ENCODE results near the gene ANXA6.
A peak's percentile ranks its signal among the peaks of the same experiment; 100 is the strongest.

The ANXA6 gene

GRCh38 chr5:151079838-151080612, 77.6 kb downstream of the ANXA6 start:
- H3K27me3 ChIP-seq (ENCODE audit: control insufficient read depth in 1 of 2, insufficient read depth in 2 of 2, low read length in 2 of 2) = no peaks in the 10 kb centered on the region
- peaks cover 62 to 78% of the 10 kb centered on the region in 2 donors for H3K4me1 ChIP-seq (ENCODE audit: control insufficient read depth in 1 of 2, insufficient read depth in 2 of 2, low read length in 2 of 2)
- peaks cover 15 to 16% of the 10 kb centered on the region in 2 donors for H3K36me3 ChIP-seq (ENCODE audit: control insufficient read depth in 1 of 2, insufficient read depth in 2 of 2, low read length in 2 of 2)
- H3K4me3 ChIP-seq (ENCODE audit: low read depth in 1 of 2, low read length in 2 of 2) = peak overlapping the region; percentile 89 to 96
- no peaks in the 10 kb centered on the region for H3K9me3 ChIP-seq (ENCODE audit: control insufficient read depth in 1 of 2, low read length in 2 of 2)
- peak overlapping the region; percentile 98 for H3K27ac ChIP-seq (ENCODE audit: low read depth, low read length)
- peak overlapping the region; percentile 82 to 100 for H3K9ac ChIP-seq (ENCODE audit: low read depth in 1 of 2, low read length in 2 of 2)

GRCh38 chr5:151078490-151079262, 78.9 kb downstream of the ANXA6 start:
- peaks cover 15 to 16% of the 10 kb centered on the region in 2 donors for H3K36me3 ChIP-seq (ENCODE audit: control insufficient read depth in 1 of 2, insufficient read depth in 2 of 2, low read length in 2 of 2)

GRCh38 chr5:151077967-151078366, 79.6 kb downstream of the ANXA6 start:
- Histone ChIP-seq H3K4me1 (ENCODE audit: control insufficient read depth in 1 of 2, insufficient read depth in 2 of 2, low read length in 2 of 2) (peaks cover 50 to 59% of the 10 kb centered on the region in 2 donors), H3K9ac (ENCODE audit: low read depth in 1 of 2, low read length in 2 of 2) (no peak overlapping the region), H3K9me3 (ENCODE audit: control insufficient read depth in 1 of 2, low read length in 2 of 2) (no peaks in the 10 kb centered on the region), H3K4me3 (ENCODE audit: low read depth in 1 of 2, low read length in 2 of 2) (peak overlapping the region; percentile 24 to 29), H3K36me3 (ENCODE audit: control insufficient read depth in 1 of 2, insufficient read depth in 2 of 2, low read length in 2 of 2) (peaks cover 16 to 19% of the 10 kb centered on the region in 2 donors), H3K27ac (ENCODE audit: low read depth, low read length) (no peak overlapping the region), H3K27me3 (ENCODE audit: control insufficient read depth in 1 of 2, insufficient read depth in 2 of 2, low read length in 2 of 2) (no peaks in the 10 kb centered on the region)

More at GRCh38 chr5:151078490-151079262, 78.9 kb downstream of the ANXA6 start:
- Histone ChIP-seq H3K27me3 (ENCODE audit: control insufficient read depth in 1 of 2, insufficient read depth in 2 of 2, low read length in 2 of 2) (no peaks in the 10 kb centered on the region), H3K4me3 (ENCODE audit: low read depth in 1 of 2, low read length in 2 of 2) (peak overlapping the region; percentile 24 to 53), H3K9ac (ENCODE audit: low read depth in 1 of 2, low read length in 2 of 2) (peak overlapping the region in 1 of 2 donors; percentile 16), H3K9me3 (ENCODE audit: control insufficient read depth in 1 of 2, low read length in 2 of 2) (no peaks in the 10 kb centered on the region), H3K4me1 (ENCODE audit: control insufficient read depth in 1 of 2, insufficient read depth in 2 of 2, low read length in 2 of 2) (peaks cover 55 to 66% of the 10 kb centered on the region in 2 donors), H3K27ac (ENCODE audit: low read depth, low read length) (peak overlapping the region; percentile 52)

GRCh38 chr5:151077419-151077818, 80.2 kb downstream of the ANXA6 start:
- Histone ChIP-seq H3K27me3 (ENCODE audit: control insufficient read depth in 1 of 2, insufficient read depth in 2 of 2, low read length in 2 of 2) (no peaks in the 10 kb centered on the region), H3K27ac (ENCODE audit: low read depth, low read length) (no peak overlapping the region), H3K9me3 (ENCODE audit: control insufficient read depth in 1 of 2, low read length in 2 of 2) (no peaks in the 10 kb centered on the region), H3K4me1 (ENCODE audit: control insufficient read depth in 1 of 2, insufficient read depth in 2 of 2, low read length in 2 of 2) (peaks cover 44 to 56% of the 10 kb centered on the region in 2 donors), H3K9ac (ENCODE audit: low read depth in 1 of 2, low read length in 2 of 2) (no peak overlapping the region), H3K4me3 (ENCODE audit: low read depth in 1 of 2, low read length in 2 of 2) (no peak overlapping the region), H3K36me3 (ENCODE audit: control insufficient read depth in 1 of 2, insufficient read depth in 2 of 2, low read length in 2 of 2) (peaks cover 16 to 19% of the 10 kb centered on the region in 2 donors)

- H3K36me3 ChIP-seq (ENCODE audit: control insufficient read depth in 1 of 2, insufficient read depth in 2 of 2, low read length in 2 of 2) = peaks cover 16 to 26% of the 10 kb centered on the region in 2 donors
- H3K4me1 ChIP-seq (ENCODE audit: control insufficient read depth in 1 of 2, insufficient read depth in 2 of 2, low read length in 2 of 2) = peaks cover 39 to 50% of the 10 kb centered on the region in 2 donors
- no peak overlapping the region for H3K27ac ChIP-seq (ENCODE audit: low read depth, low read length)
- H3K4me3 ChIP-seq (ENCODE audit: low read depth in 1 of 2, low read length in 2 of 2) = no peak overlapping the region
- H3K9me3 ChIP-seq (ENCODE audit: control insufficient read depth in 1 of 2, low read length in 2 of 2) = no peaks in the 10 kb centered on the region
- peak overlapping the region in 1 of 2 donors; percentile 11 for H3K9ac ChIP-seq (ENCODE audit: low read depth in 1 of 2, low read length in 2 of 2)
- no peaks in the 10 kb centered on the region for H3K27me3 ChIP-seq (ENCODE audit: control insufficient read depth in 1 of 2, insufficient read depth in 2 of 2, low read length in 2 of 2)
These were observed 81.0 kb downstream of the ANXA6 start for GRCh38 chr5:151076616-151077015.

GRCh38 chr5:151075698-151076331, 81.8 kb downstream of the ANXA6 start:
- peaks cover 39 to 53% of the 10 kb centered on the region in 2 donors for H3K4me1 ChIP-seq (ENCODE audit: control insufficient read depth in 1 of 2, insufficient read depth in 2 of 2, low read length in 2 of 2)
- no peaks in the 10 kb centered on the region for H3K9me3 ChIP-seq (ENCODE audit: control insufficient read depth in 1 of 2, low read length in 2 of 2)
- no peaks in the 10 kb centered on the region for H3K27me3 ChIP-seq (ENCODE audit: control insufficient read depth in 1 of 2, insufficient read depth in 2 of 2, low read length in 2 of 2)
- peaks cover 16 to 29% of the 10 kb centered on the region in 2 donors for H3K36me3 ChIP-seq (ENCODE audit: control insufficient read depth in 1 of 2, insufficient read depth in 2 of 2, low read length in 2 of 2)
- H3K9ac ChIP-seq (ENCODE audit: low read depth in 1 of 2, low read length in 2 of 2) = peak overlapping the region; percentile 10 to 11
- no peak overlapping the region for H3K4me3 ChIP-seq (ENCODE audit: low read depth in 1 of 2, low read length in 2 of 2)
- H3K27ac ChIP-seq (ENCODE audit: low read depth, low read length) = no peak overlapping the region

- H3K36me3 ChIP-seq (ENCODE audit: control insufficient read depth in 1 of 2, insufficient read depth in 2 of 2, low read length in 2 of 2) = peaks cover 16 to 33% of the 10 kb centered on the region in 2 donors
- H3K9me3 ChIP-seq (ENCODE audit: control insufficient read depth in 1 of 2, low read length in 2 of 2) = no peaks in the 10 kb centered on the region
- no peaks in the 10 kb centered on the region for H3K27me3 ChIP-seq (ENCODE audit: control insufficient read depth in 1 of 2, insufficient read depth in 2 of 2, low read length in 2 of 2)
- no peak overlapping the region for H3K9ac ChIP-seq (ENCODE audit: low read depth in 1 of 2, low read length in 2 of 2)
- H3K4me3 ChIP-seq (ENCODE audit: low read depth in 1 of 2, low read length in 2 of 2) = no peak overlapping the region
- H3K27ac ChIP-seq (ENCODE audit: low read depth, low read length) = no peak overlapping the region
- H3K4me1 ChIP-seq (ENCODE audit: control insufficient read depth in 1 of 2, insufficient read depth in 2 of 2, low read length in 2 of 2) = peaks cover 44 to 51% of the 10 kb centered on the region in 2 donors
These were observed 83.0 kb downstream of the ANXA6 start for GRCh38 chr5:151074557-151074956.

GRCh38 chr5:151073280-151073679, 84.3 kb downstream of the ANXA6 start:
- Histone ChIP-seq H3K36me3 (ENCODE audit: control insufficient read depth in 1 of 2, insufficient read depth in 2 of 2, low read length in 2 of 2) (peaks cover 12 to 40% of the 10 kb centered on the region in 2 donors), H3K4me3 (ENCODE audit: low read depth in 1 of 2, low read length in 2 of 2) (no peak overlapping the region), H3K27me3 (ENCODE audit: control insufficient read depth in 1 of 2, insufficient read depth in 2 of 2, low read length in 2 of 2) (no peaks in the 10 kb centered on the region), H3K9me3 (ENCODE audit: control insufficient read depth in 1 of 2, low read length in 2 of 2) (no peaks in the 10 kb centered on the region), H3K9ac (ENCODE audit: low read depth in 1 of 2, low read length in 2 of 2) (no peak overlapping the region), H3K27ac (ENCODE audit: low read depth, low read length) (no peak overlapping the region), H3K4me1 (ENCODE audit: control insufficient read depth in 1 of 2, insufficient read depth in 2 of 2, low read length in 2 of 2) (peaks cover 47 to 49% of the 10 kb centered on the region in 2 donors)

GRCh38 chr5:151072630-151073025, 85.0 kb downstream of the ANXA6 start:
- H3K27me3 ChIP-seq (ENCODE audit: control insufficient read depth in 1 of 2, insufficient read depth in 2 of 2, low read length in 2 of 2) = no peaks in the 10 kb centered on the region
- H3K36me3 ChIP-seq (ENCODE audit: control insufficient read depth in 1 of 2, insufficient read depth in 2 of 2, low read length in 2 of 2) = peaks cover 9 to 40% of the 10 kb centered on the region in 2 donors
- H3K4me3 ChIP-seq (ENCODE audit: low read depth in 1 of 2, low read length in 2 of 2) = no peak overlapping the region
- no peaks in the 10 kb centered on the region for H3K9me3 ChIP-seq (ENCODE audit: control insufficient read depth in 1 of 2, low read length in 2 of 2)
- no peak overlapping the region for H3K27ac ChIP-seq (ENCODE audit: low read depth, low read length)
- peaks cover 48 to 49% of the 10 kb centered on the region in 2 donors for H3K4me1 ChIP-seq (ENCODE audit: control insufficient read depth in 1 of 2, insufficient read depth in 2 of 2, low read length in 2 of 2)
- no peak overlapping the region for H3K9ac ChIP-seq (ENCODE audit: low read depth in 1 of 2, low read length in 2 of 2)

Data from duodenal mucosa (tissue), 2 donors.